ENCODE results near the gene AQP3.
"Not testable (repeated sequence)": the region's sequence is repeated elsewhere in the genome, so short reads cannot be mapped to it uniquely, and the experiment has no call there.

The AQP3 gene

GRCh38 chr9:33439731-33440130 is 7.7 kb downstream of the AQP3 start:
- no peak for DNase-seq

- no peak for DNase-seq
These were observed 8.3 kb downstream of the AQP3 start for GRCh38 chr9:33438926-33439680.

GRCh38 chr9:33437898-33438297 is 9.5 kb downstream of the AQP3 start:
- no peak for DNase-seq

DNA sequence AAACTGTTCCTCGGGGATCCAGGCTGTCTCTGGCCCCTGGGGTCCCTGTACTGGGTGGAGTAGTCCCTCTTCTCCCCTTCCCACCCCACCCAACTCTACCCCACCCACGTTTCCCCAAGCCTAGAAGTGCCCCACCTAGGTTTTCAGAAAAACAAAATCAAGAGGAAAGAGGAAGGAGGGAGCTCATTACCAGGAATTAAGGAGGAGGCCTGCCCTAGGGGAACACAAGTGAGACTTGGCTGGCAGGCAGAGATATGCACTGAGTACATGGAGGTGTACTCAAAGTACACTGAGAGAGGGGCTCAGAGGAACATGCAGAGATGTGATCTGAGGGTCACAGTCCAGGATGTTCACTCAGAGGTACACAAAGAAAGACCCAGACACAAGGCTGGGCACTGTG is 10.2 kb downstream of the AQP3 start:
- no peak for DNase-seq

- no peak for DNase-seq
These were observed 10.9 kb downstream of the AQP3 start for GRCh38 chr9:33436445-33436844.

- no peak for DNase-seq
These were observed 11.5 kb downstream of the AQP3 start for GRCh38 chr9:33435821-33436277.

- no peak for DNase-seq
These were observed 12.9 kb downstream of the AQP3 start for GRCh38 chr9:33434317-33435105.

- DNase-seq = no peak
These were observed 13.5 kb downstream of the AQP3 start for GRCh38 chr9:33433871-33434270.

DNA sequence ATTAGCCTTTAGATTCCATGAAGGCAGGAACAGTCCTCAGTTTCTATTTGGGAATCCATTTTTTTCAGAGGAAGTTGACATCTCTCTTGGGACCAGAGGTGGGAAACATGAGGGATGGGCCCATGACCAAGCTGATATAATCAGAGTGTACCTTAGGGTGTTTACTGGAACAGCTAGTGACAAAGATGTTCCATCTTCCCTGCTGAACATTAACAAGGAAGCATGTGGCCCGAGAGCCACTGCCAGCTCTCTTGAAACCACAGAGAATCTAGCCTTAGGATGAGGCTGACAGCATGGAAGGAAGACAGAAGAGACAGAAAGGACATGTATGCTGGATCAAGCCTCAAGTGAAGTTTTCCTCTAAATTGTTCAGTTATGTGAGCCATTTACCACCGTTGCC is 16.0 kb downstream of the AQP3 start:
- DNase-seq = no peak

DNA sequence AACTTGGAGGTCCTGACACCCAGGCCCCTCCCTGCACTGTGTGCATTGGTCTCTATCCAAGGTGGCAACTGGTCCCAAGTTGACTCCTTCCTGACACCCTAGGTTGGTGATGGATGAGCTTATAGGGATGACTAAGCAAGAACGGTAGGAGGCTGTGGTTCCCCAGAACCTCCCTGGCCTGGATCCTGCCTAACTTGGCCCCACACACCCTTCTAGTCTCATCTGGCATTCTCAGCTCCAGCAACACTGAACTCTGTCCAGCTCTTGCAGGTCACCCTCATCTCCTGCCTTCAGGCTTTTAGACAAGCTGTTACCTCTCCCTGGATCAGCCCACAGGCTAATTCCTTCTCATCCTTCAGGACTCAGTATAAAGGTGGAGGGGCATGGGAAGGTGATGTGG is 16.5 kb downstream of the AQP3 start:
- DNase-seq = no peak

DNA sequence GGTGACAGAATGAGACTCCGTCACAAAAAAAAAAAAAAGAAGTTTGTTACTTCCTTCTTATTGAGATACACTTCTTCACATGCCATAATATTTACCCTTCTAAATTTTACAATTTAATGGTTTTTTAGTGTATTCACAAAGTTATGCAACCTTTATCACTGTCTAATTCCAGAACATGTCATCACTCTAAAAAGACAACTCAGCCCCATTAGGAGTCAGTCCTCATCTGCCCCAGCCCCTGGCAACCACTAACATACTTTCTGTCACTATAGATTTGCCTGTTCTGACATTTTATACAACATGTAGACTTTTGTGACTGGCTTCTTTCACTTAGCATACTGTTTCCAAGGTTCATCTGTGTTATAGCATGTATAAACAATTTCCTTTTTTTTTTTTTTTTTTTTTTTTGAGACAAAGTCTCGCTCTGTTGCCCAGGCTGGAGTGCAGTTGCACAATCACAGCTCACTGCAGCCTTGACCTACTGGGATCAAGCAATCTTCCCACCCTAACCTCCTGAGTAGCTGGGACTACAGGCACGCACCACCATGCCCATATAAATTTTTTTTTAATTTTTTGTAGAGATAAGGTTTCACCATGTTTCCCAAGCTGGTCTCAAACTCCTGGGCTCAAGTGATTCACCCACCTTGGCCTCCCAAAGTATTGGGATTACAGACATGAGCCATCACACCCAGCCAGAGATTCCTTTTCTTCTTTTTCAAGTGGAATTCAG is 18.0 kb downstream of the AQP3 start:
- no peak for DNase-seq

DNA sequence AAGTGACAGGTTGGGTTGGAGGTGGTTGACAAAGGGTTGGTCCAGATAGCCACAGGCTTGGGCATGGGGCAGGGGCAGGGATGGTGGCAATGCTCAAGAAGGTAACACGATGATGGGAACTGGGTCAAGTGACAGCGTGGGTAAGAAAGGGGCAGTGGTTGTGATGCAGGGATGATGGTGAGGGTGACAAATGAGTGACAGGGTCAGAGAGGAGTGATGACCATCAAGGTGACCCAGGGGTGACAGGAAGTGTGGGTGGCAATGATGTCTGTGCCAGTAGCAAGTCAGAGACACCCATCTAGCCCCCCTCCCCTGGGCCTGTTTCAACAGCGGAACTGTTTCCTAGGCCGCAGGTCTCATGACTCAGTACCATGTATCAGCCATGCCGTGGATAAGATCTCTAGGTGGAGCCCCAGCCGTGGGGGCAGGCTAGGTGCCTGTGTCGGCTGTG is 20.5 kb downstream of the AQP3 start:
- no peak for DNase-seq

GRCh38 chr9:33425128-33425533 is 22.3 kb downstream of the AQP3 start:
- no peak for DNase-seq

DNA sequence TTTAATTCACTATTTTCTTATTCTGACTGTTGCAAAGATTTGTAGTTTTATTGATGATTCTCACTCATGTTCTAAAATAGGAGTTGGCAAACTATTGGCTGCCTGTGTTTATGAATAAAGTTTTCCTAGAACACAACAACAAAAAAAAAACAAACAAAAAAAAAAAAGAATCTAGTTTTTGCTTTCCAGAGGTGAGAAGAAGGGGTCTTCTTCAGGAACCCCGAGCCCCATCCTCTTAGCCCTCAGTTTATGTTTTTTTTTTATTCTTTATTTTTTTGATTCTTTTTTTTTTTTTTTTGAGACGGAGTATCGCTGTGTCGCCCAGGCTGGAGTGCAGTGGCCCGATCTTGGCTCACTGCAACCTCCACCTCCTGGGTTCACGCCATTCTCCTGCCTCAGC is 22.9 kb downstream of the AQP3 start:
- DNase-seq = not testable (repeated sequence)

DNA sequence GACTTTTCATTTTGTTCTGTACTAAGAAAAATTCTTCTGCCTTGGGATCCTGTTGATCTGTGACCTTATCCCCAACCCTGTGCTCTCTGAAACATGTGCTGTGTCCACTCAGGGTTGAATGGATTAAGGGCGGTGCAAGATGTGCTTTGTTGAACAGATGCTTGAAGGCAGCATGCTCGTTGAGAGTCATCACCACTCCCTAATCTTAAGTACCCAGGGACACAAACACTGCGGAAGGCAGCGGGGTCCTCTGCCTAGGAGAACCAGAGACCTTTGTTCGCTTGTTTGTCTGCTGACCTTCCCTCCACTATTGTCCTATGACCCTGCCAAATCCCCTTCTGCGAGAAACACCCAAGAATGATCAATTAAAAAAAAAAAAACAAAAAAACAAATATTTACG is 23.4 kb downstream of the AQP3 start:
- not testable (repeated sequence) for DNase-seq

DNA sequence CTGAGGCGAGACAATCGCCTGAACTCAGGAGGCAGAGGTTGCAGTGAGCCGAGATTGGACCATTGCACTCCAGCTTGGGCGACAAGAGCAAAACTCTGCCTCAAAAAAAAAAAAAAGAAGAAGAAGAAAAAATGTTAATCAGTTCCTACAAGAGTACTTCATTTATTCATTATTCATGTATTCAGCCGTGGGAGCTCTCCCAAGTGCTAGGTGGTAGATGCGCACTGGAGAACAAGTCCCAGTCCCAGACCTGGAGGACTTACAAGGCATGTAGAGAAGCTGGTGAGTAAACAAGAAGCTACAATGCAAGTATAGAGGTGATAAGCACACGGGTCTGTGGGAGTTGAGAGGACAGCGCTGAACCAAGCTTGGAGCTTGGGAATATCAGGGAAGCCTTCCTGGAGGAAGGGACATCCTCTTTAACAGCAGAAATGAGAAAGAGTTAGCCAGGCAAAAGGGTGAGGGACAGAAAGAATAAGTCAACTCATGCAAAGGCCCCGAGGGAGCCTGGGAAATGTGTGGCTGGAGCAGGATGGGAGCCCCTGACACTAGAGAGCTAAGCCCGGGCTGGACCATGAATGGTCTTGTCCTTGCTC is 27.6 kb downstream of the AQP3 start:
- no peak for DNase-seq

DNA sequence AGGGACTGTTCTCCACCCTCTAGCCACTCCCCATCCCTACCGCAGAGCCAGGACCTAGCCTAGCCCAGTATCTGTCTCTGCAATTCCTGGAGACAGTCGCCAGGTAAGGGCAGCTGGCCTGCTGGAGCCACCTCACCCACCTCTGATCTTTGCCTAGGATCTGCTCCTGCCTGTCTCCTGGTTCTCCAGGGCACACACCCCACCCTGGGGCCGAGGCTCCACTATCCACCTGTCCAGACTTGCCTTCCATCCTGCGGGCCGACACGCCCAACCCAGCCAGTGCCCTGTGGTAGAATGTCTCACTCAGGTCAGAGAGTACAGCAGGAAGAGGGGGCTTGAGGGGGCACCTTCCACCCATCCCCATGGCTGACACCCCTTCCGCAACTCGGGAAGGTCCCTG is 29.3 kb downstream of the AQP3 start:
- DNase-seq = no peak

GRCh38 chr9:33416996-33417395 is 30.4 kb downstream of the AQP3 start:
- DNase-seq = no peak

- DNase-seq = peak; percentile 71
These were observed 31.8 kb downstream of the AQP3 start for GRCh38 chr9:33415501-33416038.

GRCh38 chr9:33414889-33415500 is 32.4 kb downstream of the AQP3 start:
- DNase-seq = no peak

DNA sequence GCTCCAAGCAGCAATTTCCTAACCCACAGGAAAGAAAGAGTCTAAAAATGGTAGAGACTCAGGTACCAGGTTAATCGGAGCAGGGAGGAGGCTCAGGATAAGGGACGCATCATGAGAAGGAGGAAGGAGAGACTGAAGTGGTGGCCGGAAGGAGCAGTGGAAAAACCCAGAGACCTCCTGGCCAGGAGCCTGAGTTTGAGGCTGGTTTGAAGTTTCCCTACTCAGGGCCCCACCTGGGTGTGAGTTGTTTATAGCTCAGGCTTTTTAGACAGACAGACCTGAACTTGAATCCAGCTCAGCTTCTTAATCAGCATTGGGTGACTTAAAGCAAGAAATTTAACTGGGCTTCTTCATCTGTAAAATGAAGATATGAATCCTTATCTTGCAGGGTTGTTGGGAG is 33.1 kb downstream of the AQP3 start:
- DNase-seq = no peak

DNA sequence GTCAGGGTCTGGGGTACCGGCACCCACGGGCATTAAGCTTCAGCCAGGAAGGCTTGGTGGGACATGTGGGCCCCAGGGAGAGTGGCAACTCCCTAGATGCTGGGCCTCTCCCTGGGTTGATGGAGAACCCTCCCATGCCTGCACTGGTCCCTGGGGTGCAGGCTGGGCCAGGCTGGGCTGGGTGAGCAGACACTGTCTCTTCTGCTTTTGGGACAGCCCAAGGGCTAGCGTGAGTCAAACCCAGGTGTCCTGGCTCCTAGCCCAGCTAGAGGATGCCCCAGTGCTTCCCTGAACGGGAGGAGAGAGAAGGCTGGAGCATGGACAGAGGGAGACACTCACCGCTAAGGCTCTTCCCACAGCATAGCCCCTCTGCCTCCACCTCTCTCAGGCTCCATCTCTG is 39.3 kb downstream of the AQP3 start:
- DNase-seq = no peak
